ENCODE results near the gene ARID3A. TPM values are rescaled to one million over a fixed set of nuclear protein-coding genes. Genes with fewer than 3 reads are reported as not detected.
"Not testable (repeated sequence)": the region's sequence is repeated elsewhere in the genome, so short reads cannot be mapped to it uniquely, and the experiment has no call there.

Gene ARID3A
- total RNA-seq, 1 experiment from 2014 or later: 10.2 TPM

GRCh38 chr19:954672-955494 lies 29.0 kb downstream of the ARID3A start:
- ChIA-PET CTCF (interaction anchor here (0.6 to 1.0 kb wide), 2 partner anchors 31 to 239 kb away, joined by 3 to 4 read pairs; no protein-coding TSS in a partner anchor), POLR2A (interaction anchor here (0.6 to 0.9 kb wide), 2 partner anchors 29 to 62 kb away, joined by 3 to 5 read pairs; no protein-coding TSS in a partner anchor)
- Mint-ChIP-seq H3K4me3 (ENCODE audit: unreplicated experiment) (no peak overlapping the region), H3K27me3 (ENCODE audit: insufficient read depth, unreplicated experiment) (no peaks in the 10 kb centered on the region), H3K9me3 (ENCODE audit: unreplicated experiment) (no peaks in the 10 kb centered on the region), H3K4me1 (ENCODE audit: insufficient read depth, unreplicated experiment) (peaks cover 12% of the 10 kb centered on the region), H3K36me3 (ENCODE audit: insufficient read depth, unreplicated experiment) (no peaks in the 10 kb centered on the region), H3K27ac (ENCODE audit: low read depth, unreplicated experiment) (no peak overlapping the region)
- BruUV-seq (replicated peaks): no TSS peak
- DNase-seq (ENCODE audit: unreplicated experiment): no peak
- intact Hi-C loops (cut with micrococcal nuclease): no loop called here
- no peak for TF ChIP-seq CTCF (IDR thresholded peaks at IDR 0.05; ENCODE audit: unreplicated experiment)

GRCh38 chr19:955803-956765 lies 30.2 kb downstream of the ARID3A start:
- ChIA-PET CTCF (interaction anchor here (0.6 to 1.0 kb wide), 2 partner anchors 33 to 972 kb away, joined by 3 to 4 read pairs; no protein-coding TSS in a partner anchor), POLR2A (interaction anchor here (0.6 to 0.9 kb wide), 2 partner anchors 27 to 61 kb away, joined by 3 to 5 read pairs; no protein-coding TSS in a partner anchor)
- H3K9me3 Mint-ChIP-seq (ENCODE audit: unreplicated experiment): no peaks in the 10 kb centered on the region
- no peaks in the 10 kb centered on the region for H3K27me3 Mint-ChIP-seq (ENCODE audit: insufficient read depth, unreplicated experiment)
- H3K4me3 Mint-ChIP-seq (ENCODE audit: unreplicated experiment): no peak overlapping the region
- no peak for TF ChIP-seq CTCF (IDR thresholded peaks at IDR 0.05; ENCODE audit: unreplicated experiment)
- DNase-seq (ENCODE audit: unreplicated experiment): no peak
- no peak overlapping the region for H3K27ac Mint-ChIP-seq (ENCODE audit: low read depth, unreplicated experiment)
- no TSS peak for BruUV-seq (replicated peaks)
- intact Hi-C loops (cut with micrococcal nuclease): no loop called here
- H3K4me1 Mint-ChIP-seq (ENCODE audit: insufficient read depth, unreplicated experiment): peaks cover 12% of the 10 kb centered on the region
- H3K36me3 Mint-ChIP-seq (ENCODE audit: insufficient read depth, unreplicated experiment): no peaks in the 10 kb centered on the region

- Mint-ChIP-seq H3K4me1 (ENCODE audit: insufficient read depth, unreplicated experiment) (peaks cover 12% of the 10 kb centered on the region), H3K27me3 (ENCODE audit: insufficient read depth, unreplicated experiment) (no peaks in the 10 kb centered on the region), H3K4me3 (ENCODE audit: unreplicated experiment) (no peak overlapping the region), H3K36me3 (ENCODE audit: insufficient read depth, unreplicated experiment) (no peaks in the 10 kb centered on the region), H3K27ac (ENCODE audit: low read depth, unreplicated experiment) (no peak overlapping the region), H3K9me3 (ENCODE audit: unreplicated experiment) (no peaks in the 10 kb centered on the region)
- no peak for DNase-seq (ENCODE audit: unreplicated experiment)
- intact Hi-C loops (cut with micrococcal nuclease): no loop called here
- CTCF ChIA-PET: interaction anchor here (0.6 to 1.4 kb wide), 2 partner anchors 34 to 972 kb away, joined by 3 read pairs; no protein-coding TSS in a partner anchor
- BruUV-seq (replicated peaks): no TSS peak
- no peak for TF ChIP-seq CTCF (IDR thresholded peaks at IDR 0.05; ENCODE audit: unreplicated experiment)
- POLR2A ChIA-PET: interaction anchor here (0.6 to 0.7 kb wide), 2 partner anchors 178 to 199 kb away, joined by 4 read pairs; no protein-coding TSS in a partner anchor
Observed at GRCh38 chr19:956766-957440, 31.1 kb downstream of the ARID3A start.

- H3K9me3 Mint-ChIP-seq (ENCODE audit: unreplicated experiment); intact Hi-C loops (cut with micrococcal nuclease); H3K27ac Mint-ChIP-seq (ENCODE audit: low read depth, unreplicated experiment); BruUV-seq (replicated peaks); H3K27me3 Mint-ChIP-seq (ENCODE audit: insufficient read depth, unreplicated experiment); DNase-seq (ENCODE audit: unreplicated experiment); H3K4me3 Mint-ChIP-seq (ENCODE audit: unreplicated experiment); H3K36me3 Mint-ChIP-seq (ENCODE audit: insufficient read depth, unreplicated experiment): not testable (repeated sequence)
- peaks cover 16% of the 10 kb centered on the region for H3K4me1 Mint-ChIP-seq (ENCODE audit: insufficient read depth, unreplicated experiment)
- ChIA-PET CTCF (interaction anchor here (1.4 kb wide), 1 partner anchor 35 kb away, joined by 3 read pairs; no protein-coding TSS in a partner anchor), POLR2A (interaction anchor here (0.7 kb wide), 1 partner anchor 198 kb away, joined by 4 read pairs; no protein-coding TSS in a partner anchor)
Observed at GRCh38 chr19:957578-957977, 31.7 kb downstream of the ARID3A start.
